Muscle of arm (tissue), 12 donors: ENCODE data around the gene ZFP36. TPM values are rescaled to one million over a fixed set of nuclear protein-coding genes. Genes with fewer than 3 reads are reported as not detected.

Experiments
- DNase-seq: peaks from one replicate; pipeline ENCODE4 v3.0.0-alpha.2; 2013
- polyA plus RNA-seq, 12 donors: library from polyadenylated mRNA; unstranded; fragments of 120-200 nt; gene quantifications; one replicate each; pipeline ENCODE4 v1.2.1, GENCODE V29; 2013; ENCODE audit not compliant: insufficient read length in 12 of 12

ZFP36 gene
- polyA plus RNA-seq, 12 donors: 29.7 to 250 (median 69.4) TPM; not detected in 1

DNA sequence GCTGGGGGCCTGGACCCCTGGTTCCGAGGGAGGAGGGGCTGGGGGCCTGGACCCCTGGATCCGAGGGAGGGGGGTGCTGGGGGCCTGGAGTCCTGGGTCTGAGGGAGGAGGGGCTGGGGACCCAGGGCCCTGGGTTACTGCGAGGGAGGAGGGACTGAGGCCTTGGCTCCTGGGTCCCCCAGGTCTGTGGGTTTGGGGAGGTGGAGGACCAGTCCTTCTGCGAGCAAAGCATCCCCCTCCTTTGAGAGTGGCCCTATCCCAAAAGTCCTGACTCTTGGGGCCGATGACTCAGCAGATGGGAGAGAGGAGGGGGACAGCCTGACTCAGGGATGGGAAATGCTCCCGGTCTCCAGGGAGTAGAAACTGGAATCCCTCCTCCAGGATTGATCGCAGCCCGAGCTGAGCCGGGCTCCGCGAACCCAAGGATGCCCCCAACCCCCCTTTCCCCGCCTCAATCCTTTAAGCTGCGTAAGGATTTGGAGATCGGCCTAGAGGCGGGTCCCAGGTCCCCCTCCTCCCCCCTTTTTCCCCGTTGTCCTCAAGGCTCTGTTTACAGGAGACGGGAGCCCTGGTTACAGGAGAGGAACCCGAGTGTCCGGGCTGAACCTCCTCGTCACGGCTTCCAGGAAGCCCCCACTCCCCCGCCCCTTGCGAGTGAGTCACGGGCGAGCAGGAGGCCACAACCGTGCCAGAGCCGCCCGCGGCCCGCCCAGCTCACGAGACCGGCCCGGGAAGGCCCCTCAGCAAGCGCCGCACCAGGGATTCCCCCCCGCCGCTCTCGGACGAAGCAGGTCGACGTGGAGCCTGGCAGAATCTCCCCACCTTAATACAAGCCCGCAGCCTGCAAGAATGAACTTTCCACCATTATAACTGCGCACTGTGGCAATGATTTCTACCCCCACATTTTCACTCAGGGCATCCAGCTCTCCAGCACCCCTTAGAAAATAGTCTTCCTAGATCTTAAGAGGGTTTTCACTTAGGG lies 3.0 kb upstream of the ZFP36 start:
- DNase-seq: peak; percentile 96

DNA sequence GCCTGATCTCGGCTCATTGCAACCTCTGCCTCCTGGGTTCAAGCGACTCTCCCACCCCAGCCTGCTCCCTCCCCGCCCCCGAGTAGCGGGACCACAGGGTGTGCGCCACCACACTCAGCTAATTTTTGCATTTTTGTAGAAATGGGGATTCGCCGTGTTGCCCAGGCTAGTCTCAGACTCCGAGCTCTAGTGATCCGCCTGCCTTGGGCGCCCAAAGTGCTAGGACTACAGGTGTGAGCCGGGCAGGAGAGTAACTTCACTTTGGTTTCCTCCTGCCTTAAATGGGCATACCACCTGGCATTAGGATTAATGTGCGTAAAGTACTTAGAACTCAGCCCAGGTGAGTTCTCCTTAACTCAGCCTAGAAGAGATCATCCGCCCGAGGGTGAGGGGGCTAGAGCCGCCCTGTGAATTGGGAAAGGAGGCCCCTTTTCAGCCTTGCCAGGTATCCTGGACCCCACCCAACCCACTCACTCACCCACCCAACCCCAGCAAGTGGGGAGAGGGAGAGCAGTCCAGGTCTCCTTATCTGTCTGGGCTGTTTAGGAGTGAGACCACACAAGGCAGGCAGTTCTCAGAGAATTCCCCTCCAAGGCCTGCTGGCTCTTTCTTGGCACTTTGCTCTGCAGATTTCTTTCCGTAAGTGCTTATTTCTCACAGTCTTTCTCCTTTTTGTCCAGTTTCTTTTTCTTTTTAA lies 1.2 kb upstream of the ZFP36 start:
- DNase-seq: no peak

- DNase-seq: no peak
Measured at GRCh38 chr19:39405958-39406655, 540 bp upstream of the ZFP36 start.

- no peak for DNase-seq
Measured at GRCh38 chr19:39407410-39407659, 688 bp downstream of the ZFP36 start.

GRCh38 chr19:39407660-39408391 lies 1.2 kb downstream of the ZFP36 start:
- DNase-seq: no peak

- DNase-seq: peak; percentile 46
Measured at GRCh38 chr19:39408392-39409207, 2.0 kb downstream of the ZFP36 start.

DNA sequence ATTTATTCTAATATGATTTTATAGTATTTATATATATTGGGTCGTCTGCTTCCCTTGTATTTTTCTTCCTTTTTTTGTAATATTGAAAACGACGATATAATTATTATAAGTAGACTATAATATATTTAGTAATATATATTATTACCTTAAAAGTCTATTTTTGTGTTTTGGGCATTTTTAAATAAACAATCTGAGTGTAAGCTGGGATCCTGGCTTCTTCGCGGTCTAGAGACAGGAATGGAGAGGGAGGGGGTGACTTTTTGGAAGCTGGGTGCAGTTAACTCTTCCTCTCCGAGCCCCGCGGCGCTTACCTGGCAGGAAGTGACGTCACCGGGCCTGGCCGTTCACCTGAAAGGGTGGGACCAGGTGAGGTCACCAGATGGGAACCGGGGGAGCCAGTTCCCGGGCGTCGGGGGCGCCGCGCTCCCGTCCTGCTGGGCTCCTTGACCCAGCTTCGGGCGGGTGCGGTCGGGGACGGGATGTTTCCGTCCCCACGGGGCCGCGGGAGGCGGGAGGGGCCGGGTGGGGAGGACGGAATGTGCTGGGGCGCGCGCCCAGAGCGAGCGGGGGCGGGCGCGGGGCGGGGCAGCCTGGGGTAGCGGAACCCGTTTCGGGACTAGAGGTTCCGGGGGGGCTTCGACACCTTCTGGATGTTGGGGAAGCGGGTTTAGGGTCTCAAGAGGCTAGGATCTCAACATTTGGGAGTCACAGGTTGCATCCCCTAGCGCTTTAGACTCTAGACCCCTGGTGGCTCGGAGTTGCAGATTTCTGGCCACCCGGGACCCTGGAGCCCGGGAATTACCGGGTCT lies 2.8 kb downstream of the ZFP36 start:
- DNase-seq: peak; percentile 80

DNA sequence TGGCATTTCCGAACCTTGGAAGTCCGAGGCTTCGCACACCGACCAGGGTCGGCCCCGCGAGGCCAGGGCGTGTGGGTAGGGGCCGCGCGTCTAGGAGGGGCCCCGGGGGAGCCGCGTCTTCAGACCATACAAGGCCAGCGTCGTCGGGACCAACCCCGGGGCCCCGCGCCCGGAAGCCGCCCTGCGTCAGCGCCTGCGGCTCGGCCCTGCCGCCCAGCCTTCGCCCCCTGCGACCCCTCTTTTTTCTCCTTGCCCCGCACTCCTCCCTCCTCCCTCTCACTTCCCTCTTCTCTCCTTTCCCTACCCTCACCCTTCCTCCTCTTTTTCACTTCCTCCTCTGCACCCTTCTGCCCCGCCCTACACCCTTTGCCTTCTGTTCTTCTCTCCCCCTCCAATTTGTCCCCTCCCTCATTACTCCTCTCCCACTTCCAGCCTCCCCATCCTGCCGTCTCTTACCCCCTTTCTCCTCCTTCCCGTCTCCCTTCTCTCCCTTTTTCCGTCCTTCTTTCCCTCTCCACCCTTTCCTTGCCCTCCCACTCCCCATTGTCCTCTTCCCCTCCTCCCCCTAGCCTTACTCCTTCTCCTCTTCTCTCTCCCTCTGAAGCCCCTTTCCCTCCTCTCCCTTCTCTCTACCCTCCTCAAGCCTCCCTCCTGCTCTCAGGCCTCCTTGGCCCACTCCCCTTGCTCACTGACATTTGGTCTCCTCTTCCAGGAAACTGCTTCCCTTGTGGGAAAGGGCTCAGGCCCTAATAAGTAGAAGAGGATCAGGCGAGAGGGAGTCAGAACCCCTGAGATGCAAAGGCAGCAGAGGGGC lies 3.6 kb downstream of the ZFP36 start:
- peak; percentile 72 for DNase-seq

DNA sequence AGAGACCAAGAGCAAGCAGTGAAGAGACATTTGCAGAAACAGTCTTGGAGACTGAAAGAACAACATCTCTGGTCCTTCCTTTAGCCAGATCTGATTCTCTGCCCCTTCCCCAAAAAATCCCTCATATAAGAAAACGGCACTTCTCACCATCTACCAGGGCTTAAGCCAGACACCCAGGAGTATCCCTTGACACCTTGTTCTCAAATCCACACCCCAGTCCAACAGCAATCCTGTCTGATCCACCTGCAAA lies 4.1 kb downstream of the ZFP36 start:
- DNase-seq: no peak

DNA sequence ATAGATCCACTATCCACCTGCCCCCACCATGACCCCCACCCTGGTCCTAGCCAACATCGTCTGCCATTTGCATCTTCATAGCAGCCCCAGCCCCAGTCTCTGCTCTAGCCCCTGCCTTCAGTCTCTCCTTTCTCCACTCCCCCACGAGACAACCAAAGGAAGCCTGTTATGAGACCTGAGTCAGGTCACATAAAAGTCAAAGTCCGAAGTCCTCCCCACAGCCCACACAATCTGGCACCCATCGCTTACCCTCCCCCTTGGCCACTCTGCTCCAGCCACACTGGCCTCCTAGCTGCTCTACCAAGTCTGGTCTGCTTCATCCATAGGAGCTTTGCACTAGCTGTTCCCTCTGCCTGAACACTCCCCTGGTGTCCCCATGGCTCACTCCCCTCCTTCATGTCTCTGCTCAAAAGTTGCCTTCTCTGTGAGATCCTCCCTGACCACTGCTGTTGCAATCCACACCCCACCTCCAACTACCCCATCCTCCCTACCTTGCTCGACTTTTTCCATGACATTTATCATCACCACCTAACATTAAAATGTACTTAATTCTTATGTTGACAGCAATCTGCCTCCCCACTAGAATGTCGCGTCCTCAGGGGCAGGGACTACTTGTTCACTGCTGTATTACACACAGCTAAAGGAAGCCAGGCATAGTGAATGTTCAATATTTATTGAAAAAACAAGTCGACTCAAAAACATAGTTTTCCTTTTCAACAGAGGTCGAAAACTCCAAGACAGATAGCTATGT lies 4.6 kb downstream of the ZFP36 start:
- peak; percentile 57 for DNase-seq

DNA sequence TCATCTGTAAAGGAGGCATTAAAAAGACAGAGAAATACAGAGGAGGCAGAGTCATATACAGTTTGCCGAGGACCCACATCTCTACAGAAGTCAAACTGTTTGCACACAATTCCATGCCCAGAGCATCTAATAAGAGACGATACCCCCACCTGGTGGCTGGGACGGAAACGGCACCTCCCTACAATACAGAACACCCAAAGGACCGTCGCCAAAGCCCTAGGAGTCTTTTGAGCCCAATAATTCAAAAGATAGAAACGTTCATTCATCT lies 5.1 kb downstream of the ZFP36 start:
- DNase-seq: peak; percentile 93

GRCh38 chr19:39412100-39412866 lies 5.6 kb downstream of the ZFP36 start, which contains the start of gene PLEKHG2:
Gene PLEKHG2 (plus strand): TSS chr19:39412669. CDS start chr19:39414087, 1,418 bp downstream.
- peak; percentile 99 for DNase-seq

- no peak for DNase-seq
Measured at GRCh38 chr19:39412867-39413271, 6.2 kb downstream of the ZFP36 start.

GRCh38 chr19:39413272-39413910 lies 6.7 kb downstream of the ZFP36 start:
- DNase-seq: peak; percentile 78

- DNase-seq: no peak
Measured at GRCh38 chr19:39413911-39414608, 7.4 kb downstream of the ZFP36 start.

- DNase-seq: no peak
Measured at GRCh38 chr19:39415111-39416046, 8.7 kb downstream of the ZFP36 start.
